Testis (tissue), 5 donors: ENCODE data around the gene CDX4. TPM values are rescaled to one million over a fixed set of nuclear protein-coding genes. Genes with fewer than 3 reads are reported as not detected.

Experiments used
- DNase-seq: peaks from one replicate; pipeline ENCODE4 v3.0.0-alpha.2; 2019
- H3K27ac ChIP-seq, 2 donors: fragments of 200-600 bp; sonication (generic); one replicate each; pipeline ENCODE4 v1.5.1; 2019
- H3K27me3 ChIP-seq: fragments of 200-600 bp; sonication (generic); one replicate; pipeline ENCODE4 v1.5.1; 2019
- H3K36me3 ChIP-seq: fragments of 200-600 bp; sonication (generic); one replicate; pipeline ENCODE4 v1.5.1; 2017; ENCODE audit warnings: low read depth; ENCODE audit errors: missing control alignments
- H3K4me1 ChIP-seq: fragments of 200-600 bp; sonication (generic); one replicate; pipeline ENCODE4 v1.5.1; 2019
- H3K4me3 ChIP-seq, 2 donors: fragments of 200-600 bp; sonication (generic); one replicate each; pipeline ENCODE4 v1.5.1; 2017 to 2019
- H3K9me3 ChIP-seq: fragments of 200-600 bp; sonication (generic); one replicate; pipeline ENCODE4 v1.5.1; 2017
- CTCF ChIP-seq, 3 experiments: fragments of 450-650 bp in 2 of 3; fragments of 200-600 bp in 1 of 3; sonication (generic) in 1 of 3; IDR thresholded peaks; one replicate each; pipeline ENCODE4 v1.5.1; 2016 to 2019; ENCODE audit warnings: antibody characterized with exemption in 3 of 3, mild to moderate bottlenecking in 2 of 3, moderate library complexity in 1 of 3
- POLR2A ChIP-seq: fragments of 450-650 bp; IDR thresholded peaks from one replicate; pipeline ENCODE4 v1.6.1; 2017; ENCODE audit warnings: antibody characterized with exemption, mild to moderate bottlenecking, moderate library complexity
- WGBS, 2 donors: methylation state at CpG; one replicate each; pipeline ENCODE4 v1.1.5; 2018; 5-methylcytosine and 5-hydroxymethylcytosine counted together
- intact Hi-C: fragments of 100-400 bp; cut with DNase I; formaldehyde crosslinking; loops from one replicate; pipeline ENCODE4 v1.15.1; 2023; ENCODE audit warnings: low total_unique reads
- long read RNA-seq, 2 donors: transcript quantifications; one replicate each; lab custom pipeline, GENCODE V29; 2026
- polyA plus RNA-seq: library from polyadenylated mRNA; stranded (reverse); fragments of 350-450 nt; fragmentation: Illumina TruSeq; extraction: RNeasy Lipid Tissue Mini Kit (QIAGEN cat#74804); gene quantifications from one replicate; pipeline ENCODE4 v1.2.3, GENCODE V29; 2014; ENCODE audit warnings: low read depth, low replicate concordance; ENCODE audit not compliant: insufficient read depth
- total RNA-seq, 2 donors: library from RNA; depleted of rRNA; stranded (reverse); fragments of >200 nt; gene quantifications; one replicate each; pipeline ENCODE4 v1.2.3, GENCODE V29; 2016

CDX4 gene
- under 1 TPM in 1 of 2 donors, not detected in 1; 0.25 TPM for total RNA-seq
- polyA plus RNA-seq = 0.21 TPM
- long read RNA-seq, donor 1 = 0 reads
- long read RNA-seq, donor 2 = 0 reads

- H3K27ac ChIP-seq = no peak within 1 kb of the TSS
- DNase-seq = no peak
- no peaks in the 10 kb centered on the region for H3K9me3 ChIP-seq
- TF ChIP-seq CTCF (IDR thresholded peaks at IDR 0.05) = no peak
- H3K27me3 ChIP-seq = no peaks in the 10 kb centered on the region
- no peaks in the 10 kb centered on the region for H3K36me3 ChIP-seq
- no peak within 1 kb of the TSS for H3K4me3 ChIP-seq
- intact Hi-C loops = no loop called here
- 0 to 28% methylated on average over 1 to 7 of the region's 7 CpGs for WGBS, 2 donors
- no peaks in the 10 kb centered on the region for H3K4me1 ChIP-seq
Observed at GRCh38 chrX:73446831-73447230, at the start of gene CDX4. Gene CDX4 (plus strand): TSS chrX:73447053. CDS start chrX:73447254, 201 bp downstream.

GRCh38 chrX:73398185-73398914 lies 48.5 kb upstream of the CDX4 start:
- intact Hi-C loops = no loop called here
- 63 to 80% methylated on average over 1 of the region's 2 CpGs for WGBS, 2 donors
- H3K4me1 ChIP-seq = no peaks in the 10 kb centered on the region
- no peaks in the 10 kb centered on the region for H3K36me3 ChIP-seq
- H3K9me3 ChIP-seq = no peaks in the 10 kb centered on the region
- no peaks in the 10 kb centered on the region for H3K27me3 ChIP-seq
- TF ChIP-seq POLR2A (no peak), CTCF (IDR thresholded peaks at IDR 0.05) (no peak)
- no peak overlapping the region for H3K27ac ChIP-seq
- DNase-seq = no peak
- H3K4me3 ChIP-seq = no peak overlapping the region

- intact Hi-C loops = no loop called here
Observed at GRCh38 chrX:73400136-73400748, 46.6 kb upstream of the CDX4 start.

GRCh38 chrX:73401591-73402266 lies 45.1 kb upstream of the CDX4 start:
- DNase-seq = no peak

More at GRCh38 chrX:73400136-73400748, 46.6 kb upstream of the CDX4 start:
- Histone ChIP-seq H3K9me3 (no peaks in the 10 kb centered on the region), H3K36me3 (no peaks in the 10 kb centered on the region), H3K4me1 (no peaks in the 10 kb centered on the region), H3K27me3 (no peaks in the 10 kb centered on the region), H3K27ac (no peak overlapping the region), H3K4me3 (no peak overlapping the region)
- WGBS, 2 donors = 63 to 68% methylated on average over 3 to 4 of the region's 4 CpGs
- DNase-seq = no peak
- TF ChIP-seq POLR2A (no peak), CTCF (IDR thresholded peaks at IDR 0.05) (no peak)

More at GRCh38 chrX:73401591-73402266, 45.1 kb upstream of the CDX4 start:
- intact Hi-C loops = no loop called here
- Histone ChIP-seq H3K27me3 (no peaks in the 10 kb centered on the region), H3K27ac (no peak overlapping the region), H3K4me3 (no peak overlapping the region), H3K9me3 (no peaks in the 10 kb centered on the region), H3K36me3 (no peaks in the 10 kb centered on the region), H3K4me1 (no peaks in the 10 kb centered on the region)
- 0 to 20% methylated on average over 2 to 5 of the region's 9 CpGs for WGBS, 2 donors
- TF ChIP-seq POLR2A = no peak
- no peak for TF ChIP-seq CTCF (IDR thresholded peaks at IDR 0.05)
